Right lobe of liver (tissue), 4 donors: ENCODE results near the gene HES2.

ENCODE experiments used
- POLR2A ChIP-seq: fragments of 450-650 bp; IDR thresholded peaks from one replicate; pipeline ENCODE4 v1.6.1; 2017; ENCODE audit warnings: antibody characterized with exemption, mild to moderate bottlenecking
- TF ChIP-seq, protein P1 (sequence below), 4 donors: fragments of 200-600 bp in 3 of 4; fragments of 450-650 bp in 1 of 4; IDR thresholded peaks; one replicate each; pipeline versions ENCODE4 v1.5.1 to v1.8.0; 2016 to 2022; ENCODE audit warnings: antibody characterized with exemption in 4 of 4, mild to moderate bottlenecking in 2 of 4
- donor health status: DM: no; HTN: no; CAD: no.
- donor health status: DM: no; HTN: no; CAD: no.
- donor health status: DM: no; HTN: yes; CAD: no.

DNA sequence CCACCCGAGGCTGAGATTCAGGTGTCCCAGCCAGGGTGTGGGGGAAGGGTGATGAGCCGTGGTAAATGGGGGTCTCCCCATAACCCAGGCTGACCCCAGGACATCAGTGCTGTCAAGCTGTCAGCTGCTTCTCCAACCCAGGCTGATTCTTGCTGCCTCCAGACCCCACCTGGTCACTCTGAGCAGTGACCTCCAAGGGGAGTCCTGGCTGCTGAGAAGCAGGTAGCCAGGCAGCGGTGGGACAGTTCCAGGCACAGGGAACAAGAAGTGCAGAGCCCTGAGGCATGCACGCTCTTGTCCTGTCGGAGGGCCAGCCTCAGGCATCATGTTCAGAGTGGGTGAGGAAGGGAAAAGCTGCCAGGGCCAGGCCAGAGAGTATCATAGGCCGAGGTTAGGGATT lies 5.9 kb upstream of the HES2 start:
- TF ChIP-seq POLR2A: no peak
- TF ChIP-seq, protein P1, sequence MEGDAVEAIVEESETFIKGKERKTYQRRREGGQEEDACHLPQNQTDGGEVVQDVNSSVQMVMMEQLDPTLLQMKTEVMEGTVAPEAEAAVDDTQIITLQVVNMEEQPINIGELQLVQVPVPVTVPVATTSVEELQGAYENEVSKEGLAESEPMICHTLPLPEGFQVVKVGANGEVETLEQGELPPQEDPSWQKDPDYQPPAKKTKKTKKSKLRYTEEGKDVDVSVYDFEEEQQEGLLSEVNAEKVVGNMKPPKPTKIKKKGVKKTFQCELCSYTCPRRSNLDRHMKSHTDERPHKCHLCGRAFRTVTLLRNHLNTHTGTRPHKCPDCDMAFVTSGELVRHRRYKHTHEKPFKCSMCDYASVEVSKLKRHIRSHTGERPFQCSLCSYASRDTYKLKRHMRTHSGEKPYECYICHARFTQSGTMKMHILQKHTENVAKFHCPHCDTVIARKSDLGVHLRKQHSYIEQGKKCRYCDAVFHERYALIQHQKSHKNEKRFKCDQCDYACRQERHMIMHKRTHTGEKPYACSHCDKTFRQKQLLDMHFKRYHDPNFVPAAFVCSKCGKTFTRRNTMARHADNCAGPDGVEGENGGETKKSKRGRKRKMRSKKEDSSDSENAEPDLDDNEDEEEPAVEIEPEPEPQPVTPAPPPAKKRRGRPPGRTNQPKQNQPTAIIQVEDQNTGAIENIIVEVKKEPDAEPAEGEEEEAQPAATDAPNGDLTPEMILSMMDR (IDR thresholded peaks at IDR 0.05): no peak
